Measurements from ENCODE around the gene ATP6V1G1.

ATP6V1G1 gene

DNA sequence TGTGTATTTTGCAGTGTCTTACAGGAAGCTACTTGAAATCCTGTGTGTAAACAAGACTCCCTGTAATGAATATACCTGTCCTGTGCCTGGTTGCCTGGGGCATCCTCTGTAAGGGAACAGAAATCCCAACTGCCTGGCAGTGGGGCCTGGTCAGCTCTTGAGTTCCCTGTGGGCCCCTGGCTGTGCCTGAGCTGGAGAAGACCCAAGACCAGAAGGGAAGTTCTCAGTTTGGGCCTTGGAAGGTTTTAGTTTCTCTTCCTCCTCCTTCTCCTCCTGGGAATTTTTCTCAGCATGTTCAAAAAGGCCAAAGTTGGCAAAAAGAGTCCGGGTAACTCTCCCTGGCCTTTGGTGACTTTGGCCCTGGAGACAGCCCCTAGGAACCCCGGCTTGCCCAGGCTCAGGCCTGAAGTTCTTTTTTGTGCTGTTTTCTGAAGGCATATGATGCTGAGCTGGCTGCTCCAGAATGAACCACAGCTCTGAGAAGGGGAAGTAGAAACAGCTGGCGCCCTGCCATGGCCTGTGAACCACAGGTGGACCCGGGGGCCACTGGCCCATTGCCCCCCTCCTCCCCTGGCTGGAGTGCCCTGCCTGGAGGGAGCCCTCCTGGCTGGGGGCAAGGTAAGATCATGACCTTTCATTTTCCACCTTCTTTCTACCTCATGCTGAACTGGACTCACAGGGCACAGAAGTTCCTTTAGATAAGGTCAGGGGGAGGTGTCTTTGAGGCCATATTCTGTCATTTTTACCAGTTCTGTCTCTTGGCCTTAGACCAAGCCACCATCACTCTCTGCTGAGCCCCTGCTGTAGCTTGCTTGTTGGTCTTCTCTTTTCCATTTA is 29.3 kb downstream of the ATP6V1G1 start:
- TF ChIP-seq TAF1 (IDR thresholded peaks at IDR 0.05; ENCODE audit: borderline replicate concordance, insufficient read depth, low read length), result no peak
- no peak for TF ChIP-seq POLR2AphosphoS5 (IDR thresholded peaks at IDR 0.05; ENCODE audit: low read depth, low read length)
- TF ChIP-seq SIN3A (IDR thresholded peaks at IDR 0.05; ENCODE audit: borderline replicate concordance, insufficient read depth, low read length), result no peak
- TF ChIP-seq REST (IDR thresholded peaks at IDR 0.05; ENCODE audit: insufficient read depth in 1 of 2, low read depth in 2 of 2, low read length in 2 of 2), result no peak
- no peak for TF ChIP-seq FOXP2 (optimal IDR thresholded peaks at IDR 0.05; ENCODE audit: borderline replicate concordance, extremely low read depth, extremely low read length, insufficient read depth)

GRCh38 chr9:114619191-114619761 is 31.7 kb downstream of the ATP6V1G1 start:
- TF ChIP-seq FOXP2 (optimal IDR thresholded peaks at IDR 0.05; ENCODE audit: borderline replicate concordance, extremely low read depth, extremely low read length, insufficient read depth) (no peak), SIN3A (IDR thresholded peaks at IDR 0.05; ENCODE audit: borderline replicate concordance, insufficient read depth, low read length) (no peak), TAF1 (IDR thresholded peaks at IDR 0.05; ENCODE audit: borderline replicate concordance, insufficient read depth, low read length) (no peak), REST (IDR thresholded peaks at IDR 0.05; ENCODE audit: insufficient read depth in 1 of 2, low read depth in 2 of 2, low read length in 2 of 2) (no peak), POLR2AphosphoS5 (IDR thresholded peaks at IDR 0.05; ENCODE audit: low read depth, low read length) (no peak)

DNA sequence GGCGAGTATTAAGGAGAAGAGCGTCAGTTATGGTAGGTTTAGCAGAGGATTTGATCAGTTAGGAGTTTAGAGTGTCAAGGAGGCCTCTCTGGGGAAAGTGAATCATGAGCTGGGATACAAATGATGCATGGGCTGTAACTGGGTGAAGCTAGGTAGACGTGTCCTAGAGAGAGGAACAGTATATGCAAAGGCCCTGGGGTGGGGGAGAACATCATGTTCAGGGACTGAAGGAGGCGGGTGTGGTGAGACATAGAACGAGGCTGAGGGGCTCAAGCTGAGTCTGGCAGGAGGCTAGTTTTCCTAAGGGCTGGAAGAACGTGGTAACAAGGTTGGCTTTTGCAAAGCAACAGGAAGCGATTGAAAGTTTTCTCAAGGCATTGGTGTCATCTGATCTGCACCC is 34.0 kb downstream of the ATP6V1G1 start:
- TF ChIP-seq FOXP2 (optimal IDR thresholded peaks at IDR 0.05; ENCODE audit: borderline replicate concordance, extremely low read depth, extremely low read length, insufficient read depth) (no peak), SIN3A (IDR thresholded peaks at IDR 0.05; ENCODE audit: borderline replicate concordance, insufficient read depth, low read length) (no peak), REST (IDR thresholded peaks at IDR 0.05; ENCODE audit: insufficient read depth in 1 of 2, low read depth in 2 of 2, low read length in 2 of 2) (no peak), POLR2AphosphoS5 (IDR thresholded peaks at IDR 0.05; ENCODE audit: low read depth, low read length) (no peak), TAF1 (IDR thresholded peaks at IDR 0.05; ENCODE audit: borderline replicate concordance, insufficient read depth, low read length) (no peak)

DNA sequence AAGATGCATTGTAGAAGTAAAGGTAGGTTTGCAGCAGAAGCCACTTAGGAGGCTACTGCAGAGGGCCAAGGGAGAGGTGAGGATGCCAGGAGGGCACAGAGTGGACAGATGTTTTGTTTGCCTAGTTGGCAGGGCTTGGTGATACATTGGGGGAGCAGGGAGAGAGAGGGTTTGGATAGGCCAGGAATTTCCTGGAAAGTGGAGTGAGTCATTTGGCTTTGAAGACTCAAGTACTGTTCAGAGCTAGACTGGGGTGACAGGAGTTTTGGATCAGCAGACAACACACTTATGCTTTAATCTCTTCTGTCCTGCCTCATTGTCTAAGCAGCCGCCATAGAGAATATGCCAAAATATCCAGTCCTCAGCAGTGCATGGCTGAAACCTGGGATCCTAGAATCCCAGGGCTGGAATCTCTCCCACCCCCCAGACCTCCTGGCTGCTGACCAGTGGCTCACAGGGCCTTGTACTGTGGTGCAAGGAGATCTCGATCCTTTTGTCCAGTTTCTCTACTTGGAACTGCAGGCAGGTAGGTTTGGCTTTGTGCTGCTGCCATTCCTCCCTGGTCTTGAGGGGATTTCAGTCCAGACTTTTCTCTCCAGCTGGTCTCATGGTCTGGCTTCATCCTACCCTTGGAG is 34.5 kb downstream of the ATP6V1G1 start:
- TF ChIP-seq POLR2AphosphoS5 (IDR thresholded peaks at IDR 0.05; ENCODE audit: low read depth, low read length) (no peak), FOXP2 (optimal IDR thresholded peaks at IDR 0.05; ENCODE audit: borderline replicate concordance, extremely low read depth, extremely low read length, insufficient read depth) (no peak), REST (IDR thresholded peaks at IDR 0.05; ENCODE audit: insufficient read depth in 1 of 2, low read depth in 2 of 2, low read length in 2 of 2) (no peak), TAF1 (IDR thresholded peaks at IDR 0.05; ENCODE audit: borderline replicate concordance, insufficient read depth, low read length) (no peak), SIN3A (IDR thresholded peaks at IDR 0.05; ENCODE audit: borderline replicate concordance, insufficient read depth, low read length) (no peak)
